GM06990 (cell line): ENCODE data around the gene SLX1A.

Experiments used
- DNase-seq: peaks from one replicate; pipeline ENCODE4 v3.0.0-alpha.2; 2011; ENCODE audit not compliant: insufficient read length; ENCODE audit errors: extremely low read depth
- H3K27me3 ChIP-seq: replicated peaks from 2 replicates; pipeline ENCODE4 v1.6.0; 2011; ENCODE audit warnings: low read length; ENCODE audit not compliant: control insufficient read depth, insufficient read depth
- H3K36me3 ChIP-seq: 2 replicates; pipeline ENCODE4 v1.5.1; 2011; ENCODE audit warnings: low read length; ENCODE audit not compliant: control insufficient read depth, insufficient read depth
- H3K4me3 ChIP-seq: replicated peaks from 2 replicates; pipeline ENCODE4 v1.5.1; 2011; ENCODE audit warnings: low read depth, mild to moderate bottlenecking, control low read depth, low read length
- CTCF ChIP-seq: IDR thresholded peaks from 2 replicates; pipeline ENCODE4 v1.5.1; 2011; ENCODE audit warnings: low read length, control low read depth, mild to moderate bottlenecking, inconsistent platforms; ENCODE audit not compliant: insufficient read depth, poor library complexity, severe bottlenecking

SLX1A gene

GRCh38 chr16:30183233-30184095 lies 10.2 kb upstream of the SLX1A start, which contains the start of gene CORO1A:
TSS of gene CORO1A (plus strand) at chr16:30183602. CDS start at chr16:30185210, 1,608 bp downstream.
- DNase-seq, result peak; percentile 95
- peak within 1 kb of the TSS; percentile 100 for H3K4me3 ChIP-seq
- no peaks in the 10 kb centered on the region for H3K27me3 ChIP-seq
- peaks cover 36% of the 10 kb centered on the region for H3K36me3 ChIP-seq
- no peak for TF ChIP-seq CTCF

DNA sequence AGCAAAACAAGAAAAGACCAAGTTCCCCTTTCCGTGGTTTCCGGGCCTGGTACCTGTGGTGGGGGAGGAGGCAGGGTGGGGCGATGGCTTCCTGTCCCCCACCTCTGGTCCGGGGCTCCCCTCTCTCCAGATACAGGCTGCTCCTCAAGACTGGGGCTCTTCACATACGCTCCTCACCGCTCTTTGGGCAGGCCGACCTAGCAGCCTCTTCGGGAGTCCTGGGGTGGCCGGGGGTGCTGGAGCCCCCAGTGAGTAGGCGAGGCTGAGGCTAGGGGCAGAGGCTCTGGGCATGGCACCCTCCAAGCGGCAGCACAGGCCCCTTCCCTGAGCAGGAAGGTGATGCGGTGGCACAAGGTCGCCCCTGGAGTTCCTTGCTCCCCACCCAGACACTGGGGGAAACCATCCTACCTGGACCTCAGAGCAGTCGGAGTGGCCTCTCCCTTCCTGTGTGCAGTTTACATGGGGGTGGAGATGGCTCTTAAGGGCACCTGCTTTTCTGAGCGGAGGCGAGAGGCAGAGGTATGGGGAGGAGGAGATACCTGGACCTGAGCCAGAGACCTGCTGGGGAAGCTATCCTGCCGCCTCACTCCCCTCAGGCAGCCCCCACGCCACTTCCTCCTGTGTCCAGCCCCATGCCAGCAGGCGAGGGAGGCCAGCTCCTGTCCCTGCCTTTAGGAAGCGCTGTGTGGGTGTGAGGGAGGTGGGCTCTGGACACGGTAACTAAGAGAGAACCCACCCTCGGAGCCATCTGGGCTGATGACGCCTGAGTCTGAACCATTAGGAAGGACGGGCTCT lies 9.4 kb upstream of the SLX1A start:
- no peaks in the 10 kb centered on the region for H3K27me3 ChIP-seq
- DNase-seq, result peak; percentile 87

DNA sequence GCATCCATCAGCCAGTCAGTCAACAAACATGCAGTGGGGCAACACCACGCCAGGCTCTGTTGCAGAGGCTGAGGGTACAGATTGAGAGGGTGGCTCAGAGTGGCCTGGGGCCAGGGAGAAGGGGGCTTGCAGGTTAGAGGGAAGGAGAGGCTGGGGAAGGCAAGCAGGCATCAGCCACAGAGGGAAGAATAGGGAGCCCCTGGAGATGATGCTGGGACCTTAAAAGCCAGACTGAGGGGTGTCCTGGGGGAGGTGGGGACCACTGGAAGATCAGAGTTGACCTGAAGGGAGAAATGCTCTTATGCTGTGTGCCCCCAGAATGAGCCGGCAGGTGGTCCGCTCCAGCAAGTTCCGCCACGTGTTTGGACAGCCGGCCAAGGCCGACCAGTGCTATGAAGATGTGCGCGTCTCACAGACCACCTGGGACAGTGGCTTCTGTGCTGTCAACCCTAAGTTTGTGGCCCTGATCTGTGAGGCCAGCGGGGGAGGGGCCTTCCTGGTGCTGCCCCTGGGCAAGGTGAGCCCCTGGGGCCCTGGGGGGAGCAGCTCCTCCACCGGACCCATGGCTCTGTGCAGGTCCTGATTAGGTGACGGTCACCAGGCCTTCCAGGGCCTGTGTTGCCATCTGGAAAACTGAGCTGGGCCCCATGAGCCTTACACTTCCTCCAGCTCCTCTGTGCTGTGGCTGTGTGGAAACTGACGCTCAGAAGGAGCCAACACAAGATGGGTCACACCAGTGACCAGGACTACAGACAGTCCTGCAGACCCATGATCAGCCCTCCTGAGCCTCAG lies 8.6 kb upstream of the SLX1A start:
- no peak for DNase-seq
- peaks cover 36% of the 10 kb centered on the region for H3K36me3 ChIP-seq
- TF ChIP-seq CTCF, result no peak
- H3K4me3 ChIP-seq, result peak overlapping the region; percentile 100
- no peaks in the 10 kb centered on the region for H3K27me3 ChIP-seq

More for the DNA sequence above, 9.4 kb upstream of the SLX1A start:
- peak overlapping the region; percentile 100 for H3K4me3 ChIP-seq
- TF ChIP-seq CTCF, result no peak
- H3K36me3 ChIP-seq, result peaks cover 36% of the 10 kb centered on the region

- peaks cover 36% of the 10 kb centered on the region for H3K36me3 ChIP-seq
- peak; percentile 93 for DNase-seq
- peak overlapping the region; percentile 100 for H3K4me3 ChIP-seq
- H3K27me3 ChIP-seq, result no peaks in the 10 kb centered on the region
- TF ChIP-seq CTCF, result no peak
Measured at GRCh38 chr16:30185683-30186421, 7.8 kb upstream of the SLX1A start.

DNA sequence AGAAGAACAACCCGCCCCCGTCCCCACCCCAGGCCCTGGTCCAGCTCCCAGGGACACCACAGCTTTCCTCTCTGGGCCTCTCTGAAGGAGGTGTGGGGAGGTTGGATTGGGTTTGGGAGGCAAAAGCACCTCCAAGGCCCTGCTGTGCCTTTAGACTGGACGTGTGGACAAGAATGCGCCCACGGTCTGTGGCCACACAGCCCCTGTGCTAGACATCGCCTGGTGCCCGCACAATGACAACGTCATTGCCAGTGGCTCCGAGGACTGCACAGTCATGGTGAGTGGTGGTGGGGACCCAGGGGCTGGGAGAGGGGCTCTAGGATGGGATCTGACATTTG lies 7.3 kb upstream of the SLX1A start:
- no peaks in the 10 kb centered on the region for H3K27me3 ChIP-seq
- peaks cover 36% of the 10 kb centered on the region for H3K36me3 ChIP-seq
- DNase-seq, result no peak
- TF ChIP-seq CTCF, result no peak
- peak overlapping the region; percentile 100 for H3K4me3 ChIP-seq
